ENCODE data around the gene CASP9.
"Not testable (repeated sequence)": the region's sequence is repeated elsewhere in the genome, so short reads cannot be mapped to it uniquely, and the experiment has no call there.

Gene CASP9

DNA sequence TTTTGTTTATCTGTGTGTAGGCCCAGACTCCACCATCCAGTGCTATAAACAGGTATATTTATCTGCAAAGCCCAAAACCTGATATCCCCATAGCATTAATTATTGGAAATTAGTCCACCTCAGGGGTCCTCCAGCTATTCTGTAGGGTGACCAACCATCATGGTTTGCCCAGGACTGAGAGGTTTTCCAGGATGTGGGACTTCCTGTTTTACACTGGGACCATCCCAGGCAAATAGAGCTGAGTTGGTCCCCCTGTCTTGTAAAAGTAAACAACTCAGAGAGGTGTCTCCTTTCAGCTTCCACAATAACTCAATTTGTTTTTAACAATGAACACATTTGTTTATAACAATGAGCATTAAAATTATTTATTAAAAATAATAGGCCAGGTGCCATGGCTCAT, 55.9 kb downstream of the CASP9 start:
- no peak overlapping the region for H4K8ac ChIP-seq (ENCODE audit: low read length)
- peaks cover 0 to 17% of the 10 kb centered on the region in 2 experiments for H3K27me3 ChIP-seq (ENCODE audit: control insufficient read depth in 1 of 2, insufficient read depth in 1 of 2, low read length in 2 of 2)
- no peaks in the 10 kb centered on the region for H3K36me3 ChIP-seq (ENCODE audit: control insufficient read depth in 1 of 2, insufficient read depth in 2 of 2, low read depth in 1 of 2, low read length in 2 of 2)
- H3K9ac ChIP-seq (ENCODE audit: low read length) = no peak overlapping the region
- no peak overlapping the region for H3K27ac ChIP-seq (ENCODE audit: low read length, poor library complexity, severe bottlenecking)
- no peak overlapping the region for H3K18ac ChIP-seq (ENCODE audit: low read depth in 1 of 2, low read length in 2 of 2)
- DNase-seq = no peak
- H3K23ac ChIP-seq (ENCODE audit: low read length in 2 of 2) = no peak overlapping the region
- H2BK120ac ChIP-seq (ENCODE audit: low read depth, low read length) = no peak overlapping the region
- no peak overlapping the region for H3K14ac ChIP-seq (ENCODE audit: low read length in 2 of 2)
- no peaks in the 10 kb centered on the region for H3K4me1 ChIP-seq (ENCODE audit: control insufficient read depth, insufficient read depth, low read depth, low read length)
- no peak overlapping the region for H2BK15ac ChIP-seq (ENCODE audit: low read depth, poor library complexity, severe bottlenecking)
- no peak overlapping the region for H2AK5ac ChIP-seq (ENCODE audit: low read length, severe bottlenecking)
- H4K91ac ChIP-seq (ENCODE audit: low read length) = no peak overlapping the region
- no peak overlapping the region for H3K4me2 ChIP-seq (ENCODE audit: low read length, poor library complexity, severe bottlenecking)
- H2AFZ ChIP-seq (ENCODE audit: low read depth, low read length) = no peak overlapping the region
- H3K4me3 ChIP-seq (ENCODE audit: insufficient read depth in 1 of 2, low read depth in 1 of 2, low read length in 2 of 2) = no peak overlapping the region
- no peak overlapping the region for H2BK12ac ChIP-seq (ENCODE audit: low read length in 2 of 2)
- no peaks in the 10 kb centered on the region for H3K79me1 ChIP-seq (replicated peaks; ENCODE audit: low read length, poor library complexity, severe bottlenecking)
- H3K9me3 ChIP-seq (ENCODE audit: control insufficient read depth, low read length) = no peaks in the 10 kb centered on the region
- no peak overlapping the region for H2BK5ac ChIP-seq (ENCODE audit: low read depth, low read length, poor library complexity, severe bottlenecking)
- no peak overlapping the region for H3K4ac ChIP-seq (ENCODE audit: low read depth in 1 of 2, low read length in 2 of 2)

DNA sequence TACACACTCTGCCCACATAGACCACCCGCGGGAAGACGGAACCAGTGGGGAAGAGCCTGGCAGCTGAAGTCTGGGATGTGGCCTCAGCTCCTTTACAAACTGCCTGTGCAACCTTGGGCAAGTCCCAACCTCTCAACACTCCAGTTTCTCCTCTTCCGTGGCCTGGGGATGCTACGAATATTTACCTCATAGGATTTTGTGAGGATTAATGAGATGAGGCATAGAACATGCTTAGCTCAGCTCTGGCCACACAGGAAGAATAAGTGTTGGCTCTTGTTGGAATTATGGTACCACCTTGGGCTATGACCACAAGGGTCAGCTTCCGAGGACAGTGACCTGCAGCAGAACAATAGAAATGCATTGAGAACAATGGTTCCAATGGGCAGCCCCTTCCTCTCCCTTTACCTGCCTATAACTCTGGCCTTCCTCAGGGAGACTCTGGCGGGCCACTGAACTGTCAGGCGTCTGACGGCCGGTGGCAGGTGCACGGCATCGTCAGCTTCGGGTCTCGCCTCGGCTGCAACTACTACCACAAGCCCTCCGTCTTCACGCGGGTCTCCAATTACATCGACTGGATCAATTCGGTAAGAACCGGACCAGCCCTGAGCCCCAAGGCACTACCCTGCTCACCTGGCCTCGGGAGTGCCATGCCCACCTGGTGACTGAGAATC, 56.9 kb downstream of the CASP9 start:
- not testable (repeated sequence) for H2BK12ac ChIP-seq (ENCODE audit: low read length in 2 of 2); H2BK5ac ChIP-seq (ENCODE audit: low read depth, low read length, poor library complexity, severe bottlenecking); DNase-seq; H4K91ac ChIP-seq (ENCODE audit: low read length); H3K4me3 ChIP-seq (ENCODE audit: insufficient read depth in 1 of 2, low read depth in 1 of 2, low read length in 2 of 2); H3K23ac ChIP-seq (ENCODE audit: low read length in 2 of 2); H2BK120ac ChIP-seq (ENCODE audit: low read depth, low read length); H3K4me1 ChIP-seq (ENCODE audit: control insufficient read depth, insufficient read depth, low read depth, low read length); H3K36me3 ChIP-seq (ENCODE audit: control insufficient read depth in 1 of 2, insufficient read depth in 2 of 2, low read depth in 1 of 2, low read length in 2 of 2); H3K14ac ChIP-seq (ENCODE audit: low read length in 2 of 2); H3K9ac ChIP-seq (ENCODE audit: low read length); H3K79me1 ChIP-seq (replicated peaks; ENCODE audit: low read length, poor library complexity, severe bottlenecking); H4K8ac ChIP-seq (ENCODE audit: low read length); H2AFZ ChIP-seq (ENCODE audit: low read depth, low read length); H3K9me3 ChIP-seq (ENCODE audit: control insufficient read depth, low read length); H3K4ac ChIP-seq (ENCODE audit: low read depth in 1 of 2, low read length in 2 of 2); H3K27ac ChIP-seq (ENCODE audit: low read length, poor library complexity, severe bottlenecking); H2AK5ac ChIP-seq (ENCODE audit: low read length, severe bottlenecking); H3K4me2 ChIP-seq (ENCODE audit: low read length, poor library complexity, severe bottlenecking); H2BK15ac ChIP-seq (ENCODE audit: low read depth, poor library complexity, severe bottlenecking); H3K18ac ChIP-seq (ENCODE audit: low read depth in 1 of 2, low read length in 2 of 2)
- WGBS = 93% methylated on average over 19 of the region's 22 CpGs
- H3K27me3 ChIP-seq (ENCODE audit: control insufficient read depth in 1 of 2, insufficient read depth in 1 of 2, low read length in 2 of 2) = peaks cover 0 to 17% of the 10 kb centered on the region in 2 experiments

DNA sequence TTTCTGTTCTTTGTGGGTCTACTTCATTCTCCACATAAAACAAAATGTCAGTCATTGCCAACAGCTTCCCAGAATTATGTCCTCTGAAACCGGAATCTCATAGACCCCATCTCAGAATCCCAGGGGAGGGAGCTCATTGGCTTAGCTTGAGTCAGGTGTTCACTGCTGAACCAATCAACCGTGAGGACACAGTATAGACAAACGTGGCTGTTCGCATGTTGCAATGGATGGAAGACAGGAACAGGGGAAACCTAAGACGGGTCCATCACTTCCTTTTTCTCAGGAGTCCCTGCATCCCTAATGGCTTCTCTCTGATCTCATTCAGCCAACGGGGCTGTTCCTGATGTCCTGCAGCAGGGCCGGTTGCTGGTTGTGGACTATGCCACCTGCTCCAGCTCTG, 58.3 kb downstream of the CASP9 start:
- H3K9ac ChIP-seq (ENCODE audit: low read length) = no peak overlapping the region
- H3K4me2 ChIP-seq (ENCODE audit: low read length, poor library complexity, severe bottlenecking) = no peak overlapping the region
- H3K14ac ChIP-seq (ENCODE audit: low read length in 2 of 2) = no peak overlapping the region
- H3K36me3 ChIP-seq (ENCODE audit: control insufficient read depth in 1 of 2, insufficient read depth in 2 of 2, low read depth in 1 of 2, low read length in 2 of 2) = no peaks in the 10 kb centered on the region
- H4K91ac ChIP-seq (ENCODE audit: low read length) = no peak overlapping the region
- H3K27ac ChIP-seq (ENCODE audit: low read length, poor library complexity, severe bottlenecking) = no peak overlapping the region
- no peak overlapping the region for H3K4me3 ChIP-seq (ENCODE audit: insufficient read depth in 1 of 2, low read depth in 1 of 2, low read length in 2 of 2)
- H3K27me3 ChIP-seq (ENCODE audit: control insufficient read depth in 1 of 2, insufficient read depth in 1 of 2, low read length in 2 of 2) = peaks cover 0 to 17% of the 10 kb centered on the region in 2 experiments
- H3K4me1 ChIP-seq (ENCODE audit: control insufficient read depth, insufficient read depth, low read depth, low read length) = no peaks in the 10 kb centered on the region
- no peaks in the 10 kb centered on the region for H3K9me3 ChIP-seq (ENCODE audit: control insufficient read depth, low read length)
- no peak overlapping the region for H2BK12ac ChIP-seq (ENCODE audit: low read length in 2 of 2)
- WGBS = 89% methylated on average over 7 of the region's 7 CpGs
- H2AK5ac ChIP-seq (ENCODE audit: low read length, severe bottlenecking) = no peak overlapping the region
- no peak for DNase-seq
- no peak overlapping the region for H3K23ac ChIP-seq (ENCODE audit: low read length in 2 of 2)
- H2AFZ ChIP-seq (ENCODE audit: low read depth, low read length) = no peak overlapping the region
- no peak overlapping the region for H3K4ac ChIP-seq (ENCODE audit: low read depth in 1 of 2, low read length in 2 of 2)
- no peaks in the 10 kb centered on the region for H3K79me1 ChIP-seq (replicated peaks; ENCODE audit: low read length, poor library complexity, severe bottlenecking)
- no peak overlapping the region for H4K8ac ChIP-seq (ENCODE audit: low read length)
- no peak overlapping the region for H2BK5ac ChIP-seq (ENCODE audit: low read depth, low read length, poor library complexity, severe bottlenecking)
- no peak overlapping the region for H2BK15ac ChIP-seq (ENCODE audit: low read depth, poor library complexity, severe bottlenecking)
- H3K18ac ChIP-seq (ENCODE audit: low read depth in 1 of 2, low read length in 2 of 2) = no peak overlapping the region
- no peak overlapping the region for H2BK120ac ChIP-seq (ENCODE audit: low read depth, low read length)

DNA sequence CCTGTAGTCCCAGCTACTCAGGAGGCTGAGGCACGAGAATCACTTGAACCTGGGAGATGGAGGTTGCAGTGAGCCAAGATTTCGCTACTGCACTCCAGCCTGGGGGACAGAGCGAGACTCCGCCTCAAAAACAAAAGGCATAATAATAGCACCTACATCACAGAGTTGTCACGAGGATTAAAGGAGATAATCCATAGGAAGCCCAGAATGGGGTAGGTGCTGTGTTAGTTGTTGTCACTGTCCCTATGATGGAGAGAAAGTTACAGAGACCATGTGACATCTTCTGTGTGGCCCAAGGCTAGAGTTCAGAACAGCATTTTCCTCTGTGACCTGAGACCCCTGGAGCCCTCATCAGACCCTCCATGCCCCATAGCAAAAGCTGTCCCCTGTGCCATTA, 60.1 kb downstream of the CASP9 start:
- H2BK12ac ChIP-seq (ENCODE audit: low read length in 2 of 2); H2AK5ac ChIP-seq (ENCODE audit: low read length, severe bottlenecking); H3K23ac ChIP-seq (ENCODE audit: low read length in 2 of 2); H3K18ac ChIP-seq (ENCODE audit: low read depth in 1 of 2, low read length in 2 of 2); H4K91ac ChIP-seq (ENCODE audit: low read length); H3K36me3 ChIP-seq (ENCODE audit: control insufficient read depth in 1 of 2, insufficient read depth in 2 of 2, low read depth in 1 of 2, low read length in 2 of 2); H4K8ac ChIP-seq (ENCODE audit: low read length); H2AFZ ChIP-seq (ENCODE audit: low read depth, low read length); H2BK5ac ChIP-seq (ENCODE audit: low read depth, low read length, poor library complexity, severe bottlenecking); H2BK15ac ChIP-seq (ENCODE audit: low read depth, poor library complexity, severe bottlenecking); DNase-seq; H3K27ac ChIP-seq (ENCODE audit: low read length, poor library complexity, severe bottlenecking); H3K14ac ChIP-seq (ENCODE audit: low read length in 2 of 2); H3K4me1 ChIP-seq (ENCODE audit: control insufficient read depth, insufficient read depth, low read depth, low read length); H2BK120ac ChIP-seq (ENCODE audit: low read depth, low read length); H3K9me3 ChIP-seq (ENCODE audit: control insufficient read depth, low read length); H3K9ac ChIP-seq (ENCODE audit: low read length); H3K4me3 ChIP-seq (ENCODE audit: insufficient read depth in 1 of 2, low read depth in 1 of 2, low read length in 2 of 2); H3K79me1 ChIP-seq (replicated peaks; ENCODE audit: low read length, poor library complexity, severe bottlenecking); H3K4me2 ChIP-seq (ENCODE audit: low read length, poor library complexity, severe bottlenecking); H3K4ac ChIP-seq (ENCODE audit: low read depth in 1 of 2, low read length in 2 of 2): not testable (repeated sequence)
- 83% methylated on average over 2 of the region's 5 CpGs for WGBS
- H3K27me3 ChIP-seq (ENCODE audit: control insufficient read depth in 1 of 2, insufficient read depth in 1 of 2, low read length in 2 of 2) = peaks cover 0 to 13% of the 10 kb centered on the region in 2 experiments
